Measurements from ENCODE around the gene FMO5.

FMO5 gene

GRCh38 chr1:147214325-147214724 lies 10.8 kb downstream of the FMO5 start:
- DNase-seq (ENCODE audit: extremely low spot score): no peak
- no peak for TF ChIP-seq CTCF (IDR thresholded peaks at IDR 0.05; ENCODE audit: control extremely low read depth, extremely low read depth, low read depth, missing control alignments)
- ChIA-PET POLR2A (no interaction called here), CTCF (interaction anchor here (1.3 to 1.4 kb wide), 2 partner anchors 17 to 27 kb away, joined by 3 to 5 read pairs; no protein-coding TSS in a partner anchor)

GRCh38 chr1:147213271-147213670 lies 11.9 kb downstream of the FMO5 start:
- POLR2A ChIA-PET: no interaction called here
- no peak for TF ChIP-seq CTCF (IDR thresholded peaks at IDR 0.05; ENCODE audit: control extremely low read depth, extremely low read depth, low read depth, missing control alignments)
- no peak for DNase-seq (ENCODE audit: extremely low spot score)
- CTCF ChIA-PET: interaction anchor here (1.3 kb wide), 1 partner anchor 28 kb away, joined by 5 read pairs; no protein-coding TSS in a partner anchor

- CTCF ChIA-PET: no interaction called here
- no peak for DNase-seq (ENCODE audit: extremely low spot score)
- no peak for TF ChIP-seq CTCF (IDR thresholded peaks at IDR 0.05; ENCODE audit: control extremely low read depth, extremely low read depth, low read depth, missing control alignments)
- POLR2A ChIA-PET: no interaction called here
Measured at GRCh38 chr1:147211577-147211976, 13.6 kb downstream of the FMO5 start.

GRCh38 chr1:147210987-147211386 lies 14.2 kb downstream of the FMO5 start:
- no peak for DNase-seq (ENCODE audit: extremely low spot score)
- no peak for TF ChIP-seq CTCF (IDR thresholded peaks at IDR 0.05; ENCODE audit: control extremely low read depth, extremely low read depth, low read depth, missing control alignments)
- POLR2A ChIA-PET: no interaction called here
- CTCF ChIA-PET: no interaction called here

- ChIA-PET POLR2A (no interaction called here), CTCF (no interaction called here)
- no peak for DNase-seq (ENCODE audit: extremely low spot score)
- no peak for TF ChIP-seq CTCF (IDR thresholded peaks at IDR 0.05; ENCODE audit: control extremely low read depth, extremely low read depth, low read depth, missing control alignments)
Measured at GRCh38 chr1:147209825-147210821, 15.0 kb downstream of the FMO5 start.

GRCh38 chr1:147208619-147209018 lies 16.5 kb downstream of the FMO5 start:
- CTCF ChIA-PET: no interaction called here
- no peak for TF ChIP-seq CTCF (IDR thresholded peaks at IDR 0.05; ENCODE audit: control extremely low read depth, extremely low read depth, low read depth, missing control alignments)
- DNase-seq (ENCODE audit: extremely low spot score): no peak
- POLR2A ChIA-PET: no interaction called here
